IMR-90 (cell line): ENCODE measurements around the gene GAPDH. TPM values are rescaled to one million over a fixed set of nuclear protein-coding genes. Genes with fewer than 3 reads are reported as not detected.

Source experiments
- ATAC-seq: fragments of 200-7000 bp; cut with Tn5 transposase; 2 replicates; pipeline ENCODE4 v1.9.1; 2020; ENCODE audit warnings: low read depth, mild to moderate bottlenecking, moderate library complexity
- BruUV-seq: library from RNA; stranded (reverse); fragments of 400-500 nt; replicated peaks from 2 replicates; lab custom pipeline; 2021; lab: Mats Ljungman, UMichigan
- CTCF ChIA-PET: fragments of 300-600 bp; formaldehyde crosslinking; extraction: SDS; loops from one replicate; lab custom pipeline; 2021; ENCODE audit warnings: antibody characterized with exemption; lab: Yijun Ruan, JAX
- POLR2A ChIA-PET: fragments of 300-600 bp; sonication (Branson Sonifier 250); formaldehyde crosslinking; loops from one replicate; lab custom pipeline; 2022; ENCODE audit warnings: antibody characterized with exemption; ENCODE audit not compliant: unreplicated experiment; lab: Charles Lee
- DNase-seq: peaks from one replicate; pipeline ENCODE4 v3.0.0; 2013
- H2AFZ ChIP-seq: replicated peaks from 2 replicates; pipeline ENCODE3; 2013; ENCODE audit warnings: low read length, mild to moderate bottlenecking; ENCODE audit not compliant: poor library complexity
- H2AK5ac ChIP-seq: 2 replicates; pipeline ENCODE4 v1.6.1; 2013; ENCODE audit warnings: low read depth, low read length, inconsistent platforms
- H2AK9ac ChIP-seq: replicated peaks from 2 replicates; pipeline ENCODE3; 2013; ENCODE audit warnings: mild to moderate bottlenecking, low read depth, low read length, moderate library complexity; ENCODE audit not compliant: poor library complexity
- H2BK120ac ChIP-seq: 2 replicates; pipeline ENCODE4 v1.6.1; 2013; ENCODE audit warnings: low read depth, low read length, inconsistent platforms
- H2BK15ac ChIP-seq: 3 replicates; pipeline ENCODE4 v1.6.1; 2013; ENCODE audit warnings: low read depth, low read length, inconsistent platforms
- H2BK20ac ChIP-seq: 2 replicates; pipeline ENCODE4 v1.6.1; 2013; ENCODE audit warnings: low read depth, mild to moderate bottlenecking, inconsistent platforms, low read length, moderate library complexity
- H2BK5ac ChIP-seq: 2 replicates; pipeline ENCODE4 v1.6.1; 2013; ENCODE audit warnings: mild to moderate bottlenecking, low read depth, low read length, inconsistent platforms; ENCODE audit not compliant: poor library complexity, severe bottlenecking
- H3K14ac ChIP-seq: replicated peaks from 2 replicates; pipeline ENCODE4 v1.6.1; 2013; ENCODE audit warnings: low read depth, low read length, inconsistent platforms
- H3K18ac ChIP-seq: 2 replicates; pipeline ENCODE4 v1.6.1; 2013; ENCODE audit warnings: low read depth, low read length, control low read depth
- H3K23ac ChIP-seq: 2 replicates; pipeline ENCODE4 v1.6.1; 2013; ENCODE audit warnings: low read depth, low read length, inconsistent platforms
- H3K27ac ChIP-seq: 2 replicates; pipeline ENCODE4 v1.5.1; 2013; ENCODE audit warnings: mild to moderate bottlenecking, control low read depth, low read length; ENCODE audit not compliant: insufficient read depth
- H3K27me3 ChIP-seq: 2 replicates; pipeline ENCODE4 v1.6.1; 2013; ENCODE audit warnings: low read length; ENCODE audit not compliant: control insufficient read depth, insufficient read depth
- H3K36me3 ChIP-seq: 2 replicates; pipeline ENCODE4 v1.6.1; 2013; ENCODE audit warnings: low read length, mixed read lengths; ENCODE audit not compliant: control insufficient read depth, insufficient read depth
- H3K4ac ChIP-seq: 2 replicates; pipeline ENCODE4 v1.6.1; 2013; ENCODE audit warnings: low read depth, low read length, inconsistent platforms
- H3K4me1 ChIP-seq: 2 replicates; pipeline ENCODE4 v1.6.1; 2013; ENCODE audit warnings: low read length, mixed read lengths; ENCODE audit not compliant: control insufficient read depth, insufficient read depth
- H3K4me2 ChIP-seq: 2 replicates; pipeline ENCODE4 v1.6.1; 2013; ENCODE audit warnings: low read depth, mild to moderate bottlenecking, control low read depth, low read length, moderate library complexity
- H3K4me3 ChIP-seq: 2 replicates; pipeline ENCODE4 v1.5.1; 2013; ENCODE audit warnings: low read depth, mild to moderate bottlenecking, control low read depth, low read length, moderate library complexity; ENCODE audit not compliant: insufficient read depth
- H3K56ac ChIP-seq: 2 replicates; pipeline ENCODE4 v1.6.1; 2013; ENCODE audit warnings: low read length, inconsistent platforms; ENCODE audit not compliant: insufficient read depth; ENCODE audit errors: extremely low read depth
- H3K79me1 ChIP-seq, 2 experiments: 2 replicates each; pipeline ENCODE4 v1.6.1; 2013; ENCODE audit warnings: low read length in 2 of 2, inconsistent platforms in 1 of 2, low read depth in 1 of 2
- H3K9ac ChIP-seq: 2 replicates; pipeline ENCODE4 v1.6.1; 2013; ENCODE audit warnings: low read depth, low read length, control low read depth
- H3K9me1 ChIP-seq: 2 replicates; pipeline ENCODE4 v1.6.1; 2013; ENCODE audit warnings: low read length, inconsistent platforms; ENCODE audit not compliant: insufficient read depth
- H3K9me3 ChIP-seq: 2 replicates; pipeline ENCODE4 v1.6.1; 2013; ENCODE audit warnings: low read length; ENCODE audit not compliant: control insufficient read depth, insufficient read depth
- H4K20me1 ChIP-seq: 2 replicates; pipeline ENCODE4 v1.6.1; 2013; ENCODE audit warnings: low read length, inconsistent platforms; ENCODE audit not compliant: insufficient read depth
- H4K5ac ChIP-seq: 2 replicates; pipeline ENCODE4 v1.6.1; 2013; ENCODE audit warnings: mild to moderate bottlenecking, low read depth, low read length, control low read depth
- H4K8ac ChIP-seq, 2 experiments: 2 replicates each; pipeline ENCODE4 v1.6.1; 2013; ENCODE audit warnings: low read depth in 2 of 2, low read length in 2 of 2, control low read depth in 1 of 2, inconsistent platforms in 1 of 2
- H4K91ac ChIP-seq: 2 replicates; pipeline ENCODE4 v1.6.1; 2013; ENCODE audit warnings: low read depth, low read length, inconsistent platforms; ENCODE audit not compliant: insufficient read depth
- POLR2A ChIP-seq: IDR thresholded peaks from 2 replicates; pipeline ENCODE4 v1.6.1; 2012; ENCODE audit warnings: mild to moderate bottlenecking, low read depth, low read length
- RAD21 ChIP-seq: IDR thresholded peaks from 2 replicates; pipeline ENCODE4 v1.6.1; 2012; ENCODE audit warnings: low read length, improper control_type of control experiment
- USF2 ChIP-seq: fragments of 150-350 bp; IDR thresholded peaks from 2 replicates; pipeline ENCODE4 v1.6.1; 2017; ENCODE audit warnings: mild to moderate bottlenecking, antibody characterized with exemption, low read length, low read depth
- WGBS, 2 experiments: methylation state at CpG; one replicate each; pipeline versions ENCODE4 v1.1.5 to v1.1.7; 2013; ENCODE audit warnings: missing lambda C conversion rate in 2 of 2; ENCODE audit not compliant: insufficient read length in 1 of 2; ENCODE audit errors: extremely low coverage in 2 of 2; 5-methylcytosine and 5-hydroxymethylcytosine counted together
- dilution Hi-C: fragments of 300-500 bp; cut with HindIII; formaldehyde crosslinking; loops from one replicate; pipeline ENCODE4 v1.14.3; 2018; ENCODE audit warnings: low sequenced_read_pairs; ENCODE audit not compliant: unreplicated experiment
- in situ Hi-C: fragments of 300-500 bp; cut with MboI; formaldehyde crosslinking; loops from 3 replicates; pipeline ENCODE4 v1.14.3; 2019; ENCODE audit warnings: low sequenced_read_pairs, inconsistent platforms, mixed read lengths
- intact Hi-C: fragments of 100-400 bp; cut with micrococcal nuclease; formaldehyde crosslinking; loops from 2 replicates; pipeline ENCODE4 v1.10.0; 2022
- polyA plus RNA-seq, 3 experiments: library from polyadenylated mRNA; depleted of rRNA; stranded (reverse); fragments of >200 nt; gene quantifications; 2 replicates each; pipeline ENCODE4 v1.2.3, GENCODE V29; 2012; ENCODE audit warnings: low replicate concordance in 1 of 3
- total RNA-seq: library from RNA; depleted of rRNA; stranded (reverse); fragments of >200 nt; gene quantifications from 2 replicates; pipeline ENCODE4 v1.2.3, GENCODE V29; 2012

The GAPDH gene
- total and polyA plus RNA-seq, 2 of the 4 experiments (the other 2 are of a cell fraction) = 12,939 to 21,893 TPM

GRCh38 chr12:6536894-6537579 is 2.7 kb downstream of the GAPDH start:
- H3K9me1 ChIP-seq = no peaks in the 10 kb centered on the region
- no peak overlapping the region for H2AFZ ChIP-seq
- H3K23ac ChIP-seq = peak overlapping the region; percentile 92; the same call in 1 of the 2 replicates
- DNase-seq (no peak), ATAC-seq (no peak)
- H3K56ac ChIP-seq = no peak overlapping the region
- intact Hi-C loops = no loop called here
- no peak overlapping the region for H3K18ac ChIP-seq
- TF ChIP-seq POLR2A (peak; percentile 28), USF2 (no peak), RAD21 (no peak)
- H4K20me1 ChIP-seq = peaks cover 75% of the 10 kb centered on the region
- WGBS, 2 experiments = 65% methylated on average over 9 of the region's 19 CpGs; no CpG with 5 or more reads in 1 of the 2 experiments
- no TSS peak for BruUV-seq
- dilution Hi-C loops = no loop called here
- H3K27ac ChIP-seq = peak overlapping the region; percentile 93; the same call in 1 of the 2 replicates
- H2BK120ac ChIP-seq = no peak overlapping the region
- H3K36me3 ChIP-seq = peaks cover 51% of the 10 kb centered on the region
- H3K4me1 ChIP-seq = peaks cover 17% of the 10 kb centered on the region
- no peaks in the 10 kb centered on the region for H3K27me3 ChIP-seq
- peak overlapping the region; percentile 95 for H3K14ac ChIP-seq
- no peak overlapping the region for H2AK5ac ChIP-seq
- in situ Hi-C loops = no loop called here
- H4K5ac ChIP-seq = no peak overlapping the region
- no peaks in the 10 kb centered on the region for H3K9me3 ChIP-seq
- CTCF ChIA-PET = interaction anchor here (0.9 to 1.9 kb wide), 5 partner anchors 12 to 21 kb away, joined by 3 to 8 read pairs (median 4); no protein-coding TSS in a partner anchor
- H2BK5ac ChIP-seq = peak overlapping the region; percentile 85
- H4K8ac ChIP-seq = no peak overlapping the region
- no peak overlapping the region for H2AK9ac ChIP-seq
- H3K9ac ChIP-seq = peak overlapping the region; percentile 92
- H4K91ac ChIP-seq = no peak overlapping the region
- no peak overlapping the region for H2BK20ac ChIP-seq
- no peak overlapping the region for H3K4ac ChIP-seq
- POLR2A ChIA-PET = interaction anchor here (0.7 kb wide), 2 partner anchors 11 to 209 kb away, joined by 3 to 4 read pairs; no protein-coding TSS in a partner anchor
- H2BK15ac ChIP-seq = no peak overlapping the region
- peak overlapping the region; percentile 89 for H3K4me2 ChIP-seq
- H3K79me1 ChIP-seq = peaks cover 0 to 67% of the 10 kb centered on the region in 2 experiments; a peak in 3 of 4 replicates
- H3K4me3 ChIP-seq = peak overlapping the region; percentile 66; the same call in 1 of the 2 replicates
